HG03097 (cell line): Measurements from ENCODE around the gene MYOM1.
"Not testable (repeated sequence)": the region's sequence is repeated elsewhere in the genome, so short reads cannot be mapped to it uniquely, and the experiment has no call there.

Experiments used
- ATAC-seq: cut with Tn5 transposase; IDR thresholded peaks from one replicate; pipeline ENCODE4 v1.9.1; 2021; ENCODE audit not compliant: unreplicated experiment, low FRiP score

Gene MYOM1

DNA sequence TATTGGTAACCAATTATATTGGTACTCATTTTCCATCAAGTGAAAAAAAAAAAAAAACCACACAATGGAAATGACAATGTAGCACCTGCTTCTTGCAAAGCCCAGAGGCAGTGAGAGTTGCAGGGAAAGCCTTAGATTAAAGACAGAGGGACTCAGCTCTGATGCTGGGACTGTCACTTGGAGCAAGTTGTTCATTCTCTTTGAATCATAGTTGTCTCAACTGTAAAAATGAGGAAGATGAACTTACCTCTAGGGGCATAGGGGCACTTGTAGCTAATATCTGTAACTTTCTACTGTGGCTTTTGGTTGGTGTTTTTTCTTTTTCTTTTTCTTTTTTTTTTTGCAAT is 125.5 kb downstream of the MYOM1 start:
- ATAC-seq: no peak

DNA sequence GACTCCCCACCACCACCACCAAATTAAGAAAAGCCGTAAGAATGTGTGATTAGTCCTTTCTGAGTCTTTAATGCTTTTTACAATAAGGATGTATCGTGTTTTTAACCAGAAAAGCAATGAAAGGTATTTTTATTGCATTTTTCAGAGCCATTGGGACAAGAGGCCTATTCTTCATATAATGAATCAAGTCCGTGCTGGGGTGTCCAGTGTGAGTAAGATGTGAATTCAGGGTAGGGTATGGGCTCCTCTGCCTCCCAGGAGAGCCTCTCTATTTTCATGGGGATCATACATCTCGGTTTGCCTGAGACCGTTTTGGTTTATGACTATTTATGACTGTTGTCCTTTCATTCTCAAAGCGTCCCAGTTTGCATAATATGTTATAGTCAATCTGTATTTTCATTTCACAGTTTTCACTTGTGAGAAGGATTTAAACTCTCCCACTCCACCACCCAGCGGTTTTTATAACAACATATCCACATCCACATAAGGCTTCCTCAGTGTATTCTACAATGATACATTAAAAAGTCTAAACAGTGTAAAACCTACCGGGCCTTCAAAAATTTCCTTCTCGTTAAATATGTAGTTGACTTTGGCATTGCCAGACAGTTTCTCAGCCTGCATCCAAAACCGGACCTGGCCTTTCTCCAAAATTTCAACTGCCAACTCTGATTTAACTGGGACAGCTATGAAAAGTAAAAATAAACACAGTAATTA is 126.0 kb downstream of the MYOM1 start:
- no peak for ATAC-seq

DNA sequence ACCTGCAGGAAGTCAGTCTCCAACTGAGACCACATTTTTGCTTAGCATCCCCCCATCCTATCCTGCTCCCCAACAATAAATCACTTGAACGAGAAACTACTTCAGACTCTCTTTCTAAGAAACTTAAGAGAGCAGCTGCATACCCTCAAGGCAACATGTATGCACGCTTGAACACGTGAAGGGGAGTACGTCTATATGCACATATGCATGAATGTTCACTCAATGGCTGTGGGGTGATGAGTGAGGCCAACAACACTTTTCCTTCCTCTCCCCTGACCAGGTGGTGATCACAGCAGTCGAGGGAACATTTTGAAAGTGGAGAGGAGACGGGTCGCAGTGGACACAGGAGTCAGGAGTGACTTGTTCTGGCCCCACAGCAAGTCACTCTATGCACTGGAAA is 127.0 kb downstream of the MYOM1 start:
- ATAC-seq: no peak

DNA sequence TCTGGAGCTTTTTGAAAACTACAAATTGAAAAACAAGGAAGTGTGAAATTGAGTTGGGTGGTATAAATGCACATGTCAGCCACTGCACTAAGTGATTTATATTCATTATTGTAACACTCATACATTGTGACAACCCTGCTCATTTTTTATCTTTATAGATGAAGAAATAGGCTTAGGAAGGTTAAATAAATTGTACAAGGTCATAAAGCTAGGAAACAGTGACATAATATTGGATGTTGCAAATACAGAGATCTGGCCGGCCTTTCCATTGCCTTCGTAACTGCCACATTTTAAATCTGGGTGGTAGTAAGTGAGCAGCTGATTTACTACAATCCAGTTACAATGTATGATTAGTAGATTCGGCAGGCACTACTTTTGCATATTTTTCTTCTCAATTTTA is 130.2 kb downstream of the MYOM1 start:
- ATAC-seq: no peak

DNA sequence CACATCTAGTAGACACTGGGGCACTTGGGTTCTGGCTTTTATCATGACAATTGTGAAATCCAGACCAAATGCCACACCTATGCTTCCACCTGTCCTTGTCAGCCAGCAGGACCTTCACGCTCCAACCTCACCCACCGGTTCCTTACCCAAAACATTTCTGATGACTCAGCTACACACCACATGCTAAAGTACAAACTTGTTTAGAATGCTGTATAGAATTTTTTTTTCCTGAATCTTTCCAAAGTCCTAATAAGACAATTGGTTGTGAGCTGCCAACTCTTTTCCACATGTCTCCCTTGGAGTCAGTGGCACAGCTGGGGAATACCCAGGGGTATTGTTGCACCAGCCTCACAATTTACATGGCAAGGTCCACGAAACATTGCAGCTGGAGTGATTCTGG is 131.3 kb downstream of the MYOM1 start:
- ATAC-seq: no peak

DNA sequence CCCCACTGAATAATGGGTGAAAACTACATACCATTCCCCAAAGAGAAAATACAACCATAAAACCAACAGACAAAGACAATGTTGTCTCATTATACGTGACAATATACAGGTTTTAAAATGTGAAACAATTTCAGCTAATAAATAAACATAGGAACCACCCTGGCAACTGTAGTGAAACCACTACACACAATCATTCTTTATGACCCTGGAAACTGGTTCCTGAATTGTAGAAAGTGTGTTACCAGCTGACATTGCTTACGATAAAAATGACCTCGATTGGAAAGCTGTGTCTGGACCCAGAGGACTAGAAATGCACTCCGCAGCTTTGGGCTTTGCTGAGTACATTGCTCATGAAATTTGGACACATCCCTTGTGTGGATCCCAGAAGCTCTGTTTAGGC is 132.9 kb downstream of the MYOM1 start:
- no peak for ATAC-seq

DNA sequence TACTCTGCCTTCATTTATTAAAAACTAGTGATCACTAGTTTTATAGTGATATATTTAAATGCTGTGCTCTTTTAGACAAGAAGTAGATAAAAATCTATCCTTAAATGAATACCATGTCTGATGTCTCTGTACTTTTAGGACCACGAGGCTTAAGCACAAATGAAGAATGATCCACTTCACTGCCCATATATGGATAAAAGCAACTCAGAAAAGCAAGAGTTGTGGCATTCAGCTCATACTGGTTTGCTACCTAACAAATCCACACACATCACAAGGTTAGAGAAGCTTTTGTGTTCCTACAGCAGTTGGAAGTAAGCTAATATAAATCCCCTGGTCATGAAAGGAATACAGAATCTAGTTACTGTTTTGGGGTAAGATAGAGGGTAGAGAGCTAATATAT is 134.2 kb downstream of the MYOM1 start:
- ATAC-seq: no peak

DNA sequence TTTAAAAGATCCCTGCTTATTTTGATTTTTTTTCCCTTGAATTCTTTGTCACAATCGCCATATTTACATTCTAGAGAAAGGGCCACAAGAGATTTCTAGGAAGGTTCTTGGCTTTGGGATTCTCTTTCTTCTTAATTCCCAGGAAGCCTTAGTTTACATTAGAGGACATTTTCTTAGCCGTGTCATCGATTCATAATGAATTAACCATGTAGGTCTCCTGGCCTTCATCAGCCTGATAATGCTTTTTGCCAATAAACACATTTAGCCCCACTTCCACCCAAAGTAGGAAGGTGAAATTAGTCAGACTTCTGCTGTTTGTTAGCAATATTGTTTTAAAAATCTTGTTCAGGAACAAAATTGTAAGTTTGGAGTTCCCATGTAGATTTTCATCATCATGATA is 135.6 kb downstream of the MYOM1 start:
- ATAC-seq: no peak

DNA sequence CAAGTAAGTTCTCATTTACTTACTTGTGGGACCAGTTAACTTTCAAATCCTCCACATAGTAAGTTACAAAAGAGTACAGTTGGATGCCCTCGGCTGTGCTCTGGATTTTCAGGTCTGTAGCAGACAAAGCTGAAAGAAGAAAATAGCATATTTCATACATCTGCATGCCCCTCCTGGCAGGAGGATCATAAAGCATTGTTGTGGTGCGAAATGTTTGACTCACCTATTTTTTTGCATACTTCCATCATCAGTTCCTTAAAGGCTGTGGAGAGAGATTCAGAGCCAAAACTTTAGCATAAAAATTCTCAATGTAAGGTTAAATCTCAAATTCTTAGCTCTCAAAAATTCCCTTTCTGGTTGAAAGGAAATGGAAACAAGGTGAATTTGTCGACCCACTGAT is 136.0 kb downstream of the MYOM1 start:
- ATAC-seq: no peak

DNA sequence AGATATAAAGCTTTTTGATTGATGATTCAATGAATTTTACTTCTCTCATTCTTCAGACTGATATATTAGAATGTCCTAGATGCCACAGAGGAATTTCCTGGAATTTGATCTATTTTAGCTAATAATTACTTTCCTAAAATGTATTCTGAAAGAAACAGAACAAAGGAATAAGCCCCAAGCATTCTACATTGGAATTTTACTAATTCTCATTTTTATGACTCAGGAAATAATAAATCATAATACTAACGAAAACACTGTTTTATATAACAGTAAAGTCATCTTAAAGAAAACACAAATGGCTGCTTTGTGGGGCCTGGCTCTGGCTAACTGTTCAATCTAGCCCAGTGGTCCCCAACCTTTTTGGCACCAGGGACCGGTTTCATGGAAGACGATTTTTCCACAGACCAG is 138.2 kb downstream of the MYOM1 start:
- ATAC-seq: no peak

DNA sequence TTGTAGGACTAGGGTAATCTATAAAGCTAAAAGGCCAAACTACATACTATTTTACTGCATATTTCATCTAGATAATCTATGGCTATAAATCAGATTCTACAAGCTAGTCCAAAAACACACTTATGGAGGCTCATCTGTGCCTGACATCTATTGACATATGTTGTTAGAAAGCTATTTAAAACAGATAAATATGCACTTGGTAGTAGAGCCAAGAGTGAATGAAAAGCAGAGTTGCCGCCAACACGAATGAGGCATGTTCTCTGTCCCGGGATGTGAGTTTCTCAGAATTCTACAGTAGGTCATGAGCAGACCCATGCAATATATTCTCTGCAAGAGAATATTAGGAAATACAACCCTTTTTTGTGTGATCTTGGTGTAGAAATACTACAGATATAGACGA is 140.1 kb downstream of the MYOM1 start:
- no peak for ATAC-seq

DNA sequence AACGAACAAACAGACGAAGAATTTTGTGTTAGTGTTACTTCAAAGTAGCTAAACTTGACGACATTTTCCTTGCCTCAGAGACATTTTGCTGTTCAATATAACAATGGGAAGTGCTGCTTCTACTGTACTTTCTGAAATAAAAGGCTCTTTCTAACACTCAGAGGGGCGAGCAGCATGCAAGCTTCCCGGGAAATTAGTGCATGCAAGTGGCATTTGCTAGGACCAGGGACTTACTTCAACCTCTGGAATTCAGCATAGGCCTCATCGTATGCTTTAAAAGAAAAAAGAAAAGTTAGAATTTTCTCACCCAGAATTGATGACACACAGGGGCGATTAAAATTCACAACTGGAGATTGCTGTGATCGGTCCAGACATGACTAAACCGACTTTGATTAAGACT is 144.3 kb downstream of the MYOM1 start:
- ATAC-seq: no peak

DNA sequence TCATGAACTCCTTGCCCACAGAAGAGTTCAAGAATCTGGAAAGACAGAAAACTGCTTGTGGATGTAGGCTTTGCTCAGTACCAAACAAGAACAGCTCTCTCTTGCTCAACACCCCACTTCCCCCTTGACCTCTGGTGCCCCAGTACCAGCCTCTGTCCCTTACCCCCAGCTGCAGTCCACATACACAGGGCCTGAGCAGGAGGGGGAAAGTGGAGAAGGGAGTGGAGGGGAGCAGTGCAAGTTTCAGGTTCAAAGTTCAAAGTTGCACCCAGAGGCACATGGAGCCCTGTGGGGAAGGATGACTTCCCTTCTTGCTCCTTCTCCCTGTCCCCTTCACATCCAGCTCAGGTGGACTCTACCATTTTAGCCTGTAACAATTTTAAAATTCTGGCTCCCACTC is 145.7 kb downstream of the MYOM1 start:
- no peak for ATAC-seq

DNA sequence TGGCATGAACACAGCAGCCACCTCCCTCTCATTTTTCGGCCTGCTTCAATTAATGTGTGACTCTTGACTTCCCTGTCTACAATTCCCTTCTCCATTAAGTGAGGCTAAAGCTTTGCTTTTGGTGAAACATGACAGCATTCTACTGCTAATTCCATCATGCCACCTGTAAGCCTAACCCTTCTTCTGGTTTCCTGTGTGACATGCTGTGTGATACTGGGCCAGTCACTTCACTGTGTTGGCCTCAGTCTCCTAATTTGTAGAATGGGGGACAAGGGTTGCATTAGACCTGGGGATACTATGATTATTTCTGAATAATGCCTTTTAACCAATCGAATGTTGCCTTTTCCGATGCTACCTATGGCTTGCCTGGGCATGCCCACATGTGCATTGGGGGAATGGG is 146.4 kb downstream of the MYOM1 start:
- ATAC-seq: not testable (repeated sequence)

DNA sequence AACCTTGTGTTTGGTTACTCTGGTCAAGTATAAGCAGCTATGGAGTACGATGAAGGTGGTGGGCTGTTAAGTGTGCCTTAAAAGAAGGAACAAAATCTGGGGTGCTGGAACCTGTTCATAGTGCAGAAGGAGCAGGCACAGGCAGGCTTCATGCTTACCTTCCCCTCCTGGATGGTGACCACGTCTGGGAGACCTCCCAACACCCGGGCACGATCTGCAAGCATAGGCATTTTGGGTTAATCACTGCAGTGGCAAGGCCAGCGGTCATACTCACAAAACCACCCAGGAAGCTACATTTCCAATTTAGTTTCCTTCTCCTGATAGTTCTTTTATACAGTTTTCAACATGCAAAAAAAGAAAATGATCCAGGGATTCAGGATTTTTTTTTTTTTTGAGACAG is 148.1 kb downstream of the MYOM1 start:
- ATAC-seq: no peak

DNA sequence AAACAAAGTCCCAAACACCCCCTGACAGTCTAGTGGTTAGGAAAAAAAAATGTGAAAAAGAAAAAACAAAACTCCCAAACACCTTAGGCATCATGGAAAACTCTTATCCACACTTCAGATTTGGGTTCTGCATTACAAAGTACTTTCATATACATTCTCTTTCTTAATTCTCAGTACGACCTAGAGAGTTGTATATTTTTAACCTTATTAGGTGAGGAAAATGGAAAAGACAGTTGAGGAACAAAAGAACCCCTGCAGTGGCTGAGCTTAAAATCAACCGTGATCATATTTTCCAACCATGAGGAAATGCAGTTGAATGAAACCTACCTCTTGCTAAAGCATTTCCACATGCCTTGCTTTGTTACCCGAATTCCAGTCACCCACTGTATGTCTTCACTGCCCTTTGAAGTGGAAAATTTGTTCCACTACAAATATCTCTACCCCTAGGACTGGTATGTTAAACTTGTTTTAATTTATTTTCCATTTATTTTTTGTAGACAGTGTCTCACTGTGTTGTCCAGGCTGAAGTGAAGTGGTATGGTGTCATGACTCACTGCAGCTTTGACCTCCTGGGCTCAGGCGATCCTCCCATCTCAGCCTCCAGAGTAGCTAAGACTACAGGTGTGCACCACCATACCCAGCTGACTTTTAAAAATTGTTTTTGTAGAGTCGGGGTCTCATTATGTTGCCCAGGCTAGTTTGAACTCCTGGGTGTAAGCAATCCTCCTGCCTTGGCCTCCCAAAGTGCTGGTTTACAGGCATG is 149.9 kb downstream of the MYOM1 start:
- ATAC-seq: no peak

DNA sequence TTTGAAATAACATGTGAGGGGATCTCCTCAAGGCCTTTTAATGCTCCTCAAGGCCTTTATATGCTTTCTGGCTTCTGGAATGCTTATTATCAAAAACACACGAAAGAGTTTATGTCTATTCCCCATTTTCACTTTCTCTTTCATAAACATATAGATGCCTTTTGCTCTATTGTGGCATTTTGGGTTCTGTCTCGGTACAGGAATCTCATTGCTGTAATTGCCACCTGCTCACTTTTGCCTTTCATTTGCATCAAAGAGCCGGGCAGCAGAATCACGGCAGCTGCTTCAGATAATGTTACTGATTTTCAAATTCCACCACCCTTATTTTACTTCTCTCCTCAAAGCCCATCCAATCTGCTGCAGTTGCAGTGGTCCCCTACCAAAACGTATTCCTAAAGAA is 152.0 kb downstream of the MYOM1 start:
- no peak for ATAC-seq

DNA sequence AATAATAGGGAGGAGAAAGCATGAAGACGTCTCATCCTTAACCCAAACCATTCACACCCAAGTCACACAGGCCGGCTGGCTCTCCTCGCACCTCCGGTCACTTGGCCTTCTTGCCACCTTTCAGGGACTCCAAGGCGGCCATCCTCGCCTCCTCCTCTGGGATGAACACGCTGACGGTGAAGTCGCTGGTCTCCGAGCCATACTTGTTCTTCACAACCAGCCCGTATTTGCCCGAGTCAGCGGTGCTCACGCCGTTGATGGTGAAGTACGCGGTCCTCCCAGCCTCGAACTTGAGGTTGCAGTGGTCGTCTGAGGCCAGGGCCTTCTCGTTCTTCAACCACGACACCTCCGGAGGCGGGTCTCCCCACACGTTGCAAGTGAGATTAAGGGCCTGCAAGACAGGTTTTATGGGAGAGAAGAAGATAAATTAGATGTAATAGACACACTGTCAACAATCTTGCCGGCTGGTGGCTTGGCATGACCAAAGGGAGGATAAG is 152.6 kb downstream of the MYOM1 start:
- no peak for ATAC-seq

DNA sequence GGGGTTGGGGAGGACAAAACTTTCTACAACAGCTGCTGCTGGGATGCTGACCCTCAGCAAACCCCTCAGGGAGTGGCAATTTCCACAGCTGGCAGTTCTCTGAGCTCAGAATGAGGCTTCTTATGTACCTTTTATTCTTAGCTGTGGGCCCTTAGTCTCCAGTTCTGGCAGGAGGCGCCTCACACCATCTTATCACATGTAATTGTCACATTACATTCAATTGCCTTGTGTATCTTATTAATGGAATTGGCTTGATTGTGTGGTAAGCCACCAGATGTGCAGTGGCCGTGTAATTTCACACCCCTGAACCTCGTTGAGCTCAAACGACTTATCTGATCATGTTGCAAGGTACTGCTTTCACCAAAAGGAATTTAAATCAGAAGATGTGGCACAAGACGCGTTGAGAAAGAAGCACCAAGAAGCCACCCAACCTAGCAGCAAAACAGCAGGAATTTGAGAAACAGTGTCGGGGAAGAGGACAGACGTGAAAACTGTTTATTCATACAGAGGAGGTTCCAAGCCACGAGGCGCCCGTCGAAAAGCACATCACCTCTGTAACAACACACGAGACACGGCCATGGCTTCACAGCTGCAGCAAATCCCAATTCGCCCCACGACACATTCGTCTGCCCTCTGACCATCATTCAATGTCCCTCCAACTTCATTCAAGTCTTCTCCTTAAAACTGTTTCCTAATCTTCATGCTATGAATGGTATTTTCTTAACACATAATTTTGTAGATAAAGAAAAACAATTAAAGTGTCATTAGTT is 153.2 kb downstream of the MYOM1 start:
- ATAC-seq: no peak

DNA sequence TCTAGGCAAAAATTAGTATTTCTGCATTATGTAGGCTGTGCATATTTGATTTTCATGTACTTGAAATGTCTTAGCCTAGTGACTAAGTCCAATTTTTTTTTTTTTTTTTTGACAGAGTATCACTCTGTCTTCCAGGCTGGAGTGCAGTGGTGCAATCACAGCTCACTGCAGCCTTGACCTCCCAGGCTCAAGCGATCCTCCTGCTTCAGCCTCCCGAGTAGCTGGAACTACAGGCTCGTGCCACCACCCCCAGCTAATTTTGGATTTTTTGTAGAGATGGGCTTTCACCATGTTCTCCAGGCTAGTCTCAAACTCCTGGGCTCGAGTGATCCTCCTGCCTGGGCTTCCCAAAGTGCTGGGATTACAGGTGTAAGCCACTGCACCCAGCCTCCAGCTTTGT is 156.0 kb downstream of the MYOM1 start:
- not testable (repeated sequence) for ATAC-seq
